HepG2 (cell line): Measurements from ENCODE around the gene ARG2. TPM values are rescaled to one million over a fixed set of nuclear protein-coding genes. Genes with fewer than 3 reads are reported as not detected.

Experiments used
- ATAC-seq: fragments of 200-7000 bp; cut with Tn5 transposase; 3 replicates; pipeline ENCODE4 v1.9.1; 2020; ENCODE audit warnings: mild to moderate bottlenecking, moderate library complexity
- BruUV-seq: library from RNA; stranded (reverse); fragments of 400-500 nt; replicated peaks from 2 replicates; lab custom pipeline; 2021; lab: Mats Ljungman, UMichigan
- CTCF ChIA-PET: fragments of 300-600 bp; formaldehyde crosslinking; extraction: SDS; loops from one replicate; lab custom pipeline; 2021; ENCODE audit warnings: low total read pairs, inconsistent platforms, low intra/inter-chr PET ratio; lab: Yijun Ruan, JAX
- POLR2A ChIA-PET: fragments of 350-600 bp; sonication (Branson Sonifier 250); formaldehyde crosslinking; loops from one replicate; lab custom pipeline; 2020; ENCODE audit warnings: antibody characterized with exemption, inconsistent platforms; lab: Yijun Ruan, JAX
- DNase-seq: peaks from one replicate; pipeline ENCODE4 v3.0.0-alpha.2; 2015; ENCODE audit warnings: low spot score
- FAIRE-seq: peaks from 3 replicates; lab custom pipeline; 2011; peaks lifted over from hg19 to GRCh38; lab: Jason Lieb, UNC
- H2AFZ ChIP-seq: one replicate; pipeline ENCODE4 v1.6.1; 2011; ENCODE audit warnings: low read length, inconsistent platforms
- H3K27ac ChIP-seq: fragments of 300-600 bp; 3 replicates; pipeline ENCODE4 v1.8.0; 2011; ENCODE audit warnings: mixed run types, mild to moderate bottlenecking, mixed read lengths, low read length, inconsistent platforms; ENCODE audit not compliant: insufficient read depth; ENCODE audit errors: extremely low read length
- H3K27me3 ChIP-seq, 2 experiments: fragments of 200-600 bp in 1 of 2; 2 replicates in 1 of 2; 3 replicates in 1 of 2; pipeline versions ENCODE4 v1.6.0 to v1.8.0; 2011; ENCODE audit warnings: low read length in 2 of 2, mild to moderate bottlenecking in 2 of 2, moderate library complexity in 2 of 2, inconsistent platforms in 1 of 2; ENCODE audit not compliant: insufficient read depth in 2 of 2, control insufficient read depth in 1 of 2
- H3K36me3 ChIP-seq, 2 experiments: fragments of 200-600 bp in 1 of 2; replicated peaks in 1 of 2; 2 replicates in 1 of 2; 3 replicates in 1 of 2; pipeline versions ENCODE4 v1.5.1 to v1.8.0; 2011; ENCODE audit warnings: low read length in 2 of 2, inconsistent platforms in 1 of 2; ENCODE audit not compliant: insufficient read depth in 2 of 2, control insufficient read depth in 1 of 2
- H3K4me1 ChIP-seq: 2 replicates; pipeline ENCODE4 v1.5.1; 2012; ENCODE audit warnings: low read length, inconsistent platforms; ENCODE audit not compliant: insufficient read depth
- H3K4me2 ChIP-seq: 2 replicates; pipeline ENCODE4 v1.6.0; 2011; ENCODE audit warnings: low read depth, low read length, inconsistent platforms
- H3K4me3 ChIP-seq, 3 experiments: fragments of 200-600 bp in 1 of 3; sonication (generic), shearing (Covaris generic) in 1 of 3; replicated peaks in 1 of 3; 2 replicates each; pipeline ENCODE4 v1.5.1; 2011 to 2016; ENCODE audit warnings: low read length in 3 of 3, inconsistent platforms in 2 of 3, low read depth in 2 of 3, mild to moderate bottlenecking in 2 of 3, control low read depth in 1 of 3, mixed read lengths in 1 of 3; ENCODE audit not compliant: insufficient read depth in 1 of 3
- H3K79me2 ChIP-seq: one replicate; pipeline ENCODE4 v1.6.1; 2011; ENCODE audit warnings: low read length, inconsistent platforms; ENCODE audit not compliant: insufficient read depth
- H3K9ac ChIP-seq: 2 replicates; pipeline ENCODE4 v1.6.0; 2011; ENCODE audit warnings: mild to moderate bottlenecking, low read depth, low read length, inconsistent platforms; ENCODE audit not compliant: insufficient read depth
- H3K9me3 ChIP-seq: 2 replicates; pipeline ENCODE4 v1.5.1; 2012; ENCODE audit warnings: mild to moderate bottlenecking, low read length
- H4K20me1 ChIP-seq: 2 replicates; pipeline ENCODE4 v1.6.0; 2011; ENCODE audit warnings: inconsistent platforms, mild to moderate bottlenecking, low read length, moderate library complexity; ENCODE audit not compliant: insufficient read depth
- BCLAF1 ChIP-seq: fragments of 450-650 bp; IDR thresholded peaks from 2 replicates; pipeline ENCODE4 v1.6.1; 2017; ENCODE audit warnings: mild to moderate bottlenecking
- CREBL2 ChIP-seq: sonication (generic); formaldehyde crosslinking; IDR thresholded peaks from 2 replicates; pipeline ENCODE4 v1.8.1; 2023; ENCODE audit warnings: missing genetic modification reagents, mild to moderate bottlenecking, borderline replicate concordance
- HES4 ChIP-seq: sonication (generic); formaldehyde crosslinking; IDR thresholded peaks from 2 replicates; pipeline ENCODE4 v1.9.0; 2021; ENCODE audit warnings: mild to moderate bottlenecking, missing genetic modification reagents, borderline replicate concordance
- HNF4A ChIP-seq: sonication (generic); formaldehyde crosslinking; IDR thresholded peaks from 2 replicates; pipeline ENCODE4 v1.4.0; 2020; ENCODE audit warnings: missing genetic modification reagents
- HNF4G ChIP-seq, 2 experiments: sonication (generic) in 1 of 2; formaldehyde crosslinking in 1 of 2; IDR thresholded peaks; 2 replicates each; pipeline versions ENCODE4 v1.4.0 to v1.6.1; 2011 to 2020; ENCODE audit warnings: borderline replicate concordance in 2 of 2, low read depth in 2 of 2, mild to moderate bottlenecking in 2 of 2, low read length in 1 of 2, missing genetic modification reagents in 1 of 2, moderate library complexity in 1 of 2
- HNRNPH1 ChIP-seq: fragments of 200-400 bp; formaldehyde crosslinking; optimal IDR thresholded peaks from 2 replicates; pipeline ENCODE3; 2017; ENCODE audit warnings: mild to moderate bottlenecking, low read depth, low read length
- KDM2A ChIP-seq: sonication (generic); formaldehyde crosslinking; IDR thresholded peaks from 2 replicates; pipeline ENCODE4 v1.4.0; 2020; ENCODE audit warnings: low read depth, missing genetic modification reagents, borderline replicate concordance
- NFE2L1 ChIP-seq: sonication (generic); formaldehyde crosslinking; IDR thresholded peaks from 2 replicates; pipeline ENCODE4 v1.4.0; 2020; ENCODE audit warnings: missing genetic modification reagents, mild to moderate bottlenecking, borderline replicate concordance
- RBM39 ChIP-seq: fragments of 200-400 bp; formaldehyde crosslinking; IDR thresholded peaks from one replicate; pipeline ENCODE4 v1.6.1; 2018; ENCODE audit warnings: antibody characterized with exemption, mild to moderate bottlenecking, low read depth, low read length; ENCODE audit not compliant: poor library complexity, severe bottlenecking
- RFX3 ChIP-seq: IDR thresholded peaks from 2 replicates; pipeline ENCODE4 v1.6.1; 2016; ENCODE audit warnings: missing biosample characterization, missing genetic modification reagents
- SRF ChIP-seq: IDR thresholded peaks from 2 replicates; pipeline ENCODE4 v1.6.1; 2011; ENCODE audit warnings: mild to moderate bottlenecking, low read depth, low read length, moderate library complexity
- SRSF9 ChIP-seq: fragments of 200-400 bp; formaldehyde crosslinking; IDR thresholded peaks from 2 replicates; pipeline ENCODE4 v1.6.1; 2018; ENCODE audit warnings: borderline replicate concordance, mild to moderate bottlenecking, low read depth, low read length; ENCODE audit not compliant: insufficient read depth, poor library complexity, severe bottlenecking
- SUZ12 ChIP-seq: fragments of 150-350 bp; IDR thresholded peaks from 2 replicates; pipeline ENCODE4 v1.6.1; 2014; ENCODE audit warnings: low read depth, low read length
- YEATS2 ChIP-seq: sonication (generic); formaldehyde crosslinking; IDR thresholded peaks from 2 replicates; pipeline ENCODE4 v1.4.0; 2020; ENCODE audit warnings: missing genetic modification reagents, borderline replicate concordance
- ZBTB8A ChIP-seq: sonication (generic); formaldehyde crosslinking; IDR thresholded peaks from 2 replicates; pipeline ENCODE4 v1.4.0; 2020; ENCODE audit warnings: mild to moderate bottlenecking, low read depth, missing genetic modification reagents, borderline replicate concordance
- ZNF354B ChIP-seq: sonication (generic); formaldehyde crosslinking; IDR thresholded peaks from 2 replicates; pipeline ENCODE4 v1.8.0; 2022; ENCODE audit warnings: mild to moderate bottlenecking, missing genetic modification reagents
- ZNF790 ChIP-seq: sonication (generic); formaldehyde crosslinking; IDR thresholded peaks from 2 replicates; pipeline ENCODE4 v1.8.0; 2022; ENCODE audit warnings: missing genetic modification reagents, mild to moderate bottlenecking, borderline replicate concordance
- WGBS: methylation state at CpG from one replicate; pipeline ENCODE4 v1.1.6; 2017; ENCODE audit warnings: low lambda C conversion rate; 5-methylcytosine and 5-hydroxymethylcytosine counted together
- in situ Hi-C: cut with HindIII; loops from 2 replicates; pipeline ENCODE4 v1.10.0; 2017; ENCODE audit warnings: low pct_unique_long_range_greater_than_20kb; ENCODE audit not compliant: extremely low pct_ligation_motif_present
- intact Hi-C: fragments of 100-400 bp; cut with micrococcal nuclease; formaldehyde crosslinking; loops from one replicate; pipeline ENCODE4 v1.10.0; 2022; ENCODE audit not compliant: unreplicated experiment
- polyA plus RNA-seq, 8 experiments: library from polyadenylated mRNA; depleted of rRNA in 3 of 8; stranded (reverse) in 7 of 8; unstranded in 1 of 8; fragments of >200 nt; fragmentation: Illumina TruSeq in 4 of 8; extraction: Trizol in 4 of 8; gene quantifications; 2 replicates each; pipeline versions ENCODE4 v1.2.1 to v1.2.3, GENCODE V29; 2011 to 2016; ENCODE audit warnings: low read depth in 4 of 8, missing spikeins in 1 of 8, mixed read lengths in 1 of 8; ENCODE audit not compliant: insufficient read depth in 1 of 8
- total RNA-seq, 5 experiments: library from RNA; depleted of rRNA; stranded (reverse); fragments of >200 nt; fragmentation: Illumina TruSeq; extraction: Trizol; gene quantifications; 2 replicates each; pipeline ENCODE4 v1.2.3, GENCODE V29; 2016; ENCODE audit warnings: low read depth in 1 of 5
- TF ChIP-seq, protein P1 (sequence below): fragments of 450-650 bp; IDR thresholded peaks from 2 replicates; pipeline ENCODE4 v1.6.1; 2017
- TF ChIP-seq, protein P2 (sequence below): sonication (generic); formaldehyde crosslinking; IDR thresholded peaks from 2 replicates; pipeline ENCODE4 v1.4.0; 2020; ENCODE audit warnings: missing genetic modification reagents

Gene ARG2
- total and polyA plus RNA-seq, 2 of the 13 experiments (the other 11 are each of a cell fraction or from before 2014, with no cell fraction given), result 37.5 to 73.6 TPM

- Histone ChIP-seq H2AFZ (no peak overlapping the region), H3K9ac (no peak overlapping the region), H3K4me1 (peaks cover 14% of the 10 kb centered on the region), H3K27me3 (no peaks in the 10 kb centered on the region), H3K4me3 (no peak overlapping the region), H3K4me2 (no peak overlapping the region), H4K20me1 (no peaks in the 10 kb centered on the region), H3K36me3 (peaks cover 0 to 2% of the 10 kb centered on the region in 2 experiments; a peak in 1 of 5 replicates), H3K9me3 (no peaks in the 10 kb centered on the region), H3K27ac (no peak overlapping the region), H3K79me2 (no peaks in the 10 kb centered on the region)
- in situ Hi-C loops, result no loop called here
- intact Hi-C loops, result loop anchor here (5.0 kb wide), 1 partner anchor 1216 kb away; no protein-coding TSS in a partner anchor
- CTCF ChIA-PET, result no interaction called here
- FAIRE-seq, result no peak
- WGBS, result 50% methylated on average over 14 of the region's 15 CpGs
- POLR2A ChIA-PET, result interaction anchor here (1.4 kb wide), 1 partner anchor 41 kb away, joined by 4 read pairs; the partner anchor contains the start of gene PLEKHH1
- peak; percentile 55 for ATAC-seq
- no TSS peak for BruUV-seq
- no peak for DNase-seq
- TF ChIP-seq YEATS2 (CRISPR knock-in tag), result no peak
- TF ChIP-seq, protein P1, sequence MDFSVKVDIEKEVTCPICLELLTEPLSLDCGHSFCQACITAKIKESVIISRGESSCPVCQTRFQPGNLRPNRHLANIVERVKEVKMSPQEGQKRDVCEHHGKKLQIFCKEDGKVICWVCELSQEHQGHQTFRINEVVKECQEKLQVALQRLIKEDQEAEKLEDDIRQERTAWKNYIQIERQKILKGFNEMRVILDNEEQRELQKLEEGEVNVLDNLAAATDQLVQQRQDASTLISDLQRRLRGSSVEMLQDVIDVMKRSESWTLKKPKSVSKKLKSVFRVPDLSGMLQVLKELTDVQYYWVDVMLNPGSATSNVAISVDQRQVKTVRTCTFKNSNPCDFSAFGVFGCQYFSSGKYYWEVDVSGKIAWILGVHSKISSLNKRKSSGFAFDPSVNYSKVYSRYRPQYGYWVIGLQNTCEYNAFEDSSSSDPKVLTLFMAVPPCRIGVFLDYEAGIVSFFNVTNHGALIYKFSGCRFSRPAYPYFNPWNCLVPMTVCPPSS, result no peak
- no peak for TF ChIP-seq RBM39
- TF ChIP-seq, protein P2, sequence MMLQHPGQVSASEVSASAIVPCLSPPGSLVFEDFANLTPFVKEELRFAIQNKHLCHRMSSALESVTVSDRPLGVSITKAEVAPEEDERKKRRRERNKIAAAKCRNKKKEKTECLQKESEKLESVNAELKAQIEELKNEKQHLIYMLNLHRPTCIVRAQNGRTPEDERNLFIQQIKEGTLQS, result no peak
- TF ChIP-seq ZBTB8A (CRISPR knock-in tag), result no peak
- no peak for TF ChIP-seq SUZ12
- no peak for TF ChIP-seq SRF
- TF ChIP-seq ZNF354B (CRISPR knock-in tag), result no peak
- no peak for TF ChIP-seq HES4 (CRISPR knock-in tag)
- no peak for TF ChIP-seq KDM2A (CRISPR knock-in tag)
- no peak for TF ChIP-seq NFE2L1 (CRISPR knock-in tag)
- no peak for TF ChIP-seq SRSF9
- no peak for TF ChIP-seq CREBL2 (CRISPR knock-in tag)
- TF ChIP-seq BCLAF1, result no peak
- peak; percentile 44; the same call in 1 of the 2 replicates for TF ChIP-seq HNF4A (CRISPR knock-in tag)
- no peak for TF ChIP-seq ZNF790
- no peak for TF ChIP-seq RFX3
- peak; percentile 35; the same call in 1 of the 2 replicates for TF ChIP-seq HNF4G (IDR thresholded peaks at IDR 0.05; ENCODE audit: borderline replicate concordance, low read depth, low read length)
- TF ChIP-seq HNF4G (CRISPR knock-in tag; IDR thresholded peaks at IDR 0.05; ENCODE audit: borderline replicate concordance, low read depth), result no peak
- no peak for TF ChIP-seq HNRNPH1
Measured at GRCh38 chr14:67573228-67574010, 46.3 kb upstream of the ARG2 start.
